ENCODE measurements around the gene DPF3.

Gene DPF3

GRCh38 chr14:72904218-72904617 is 10.3 kb upstream of the DPF3 start:
- DNase-seq: no peak

- DNase-seq: no peak
Measured at GRCh38 chr14:72903716-72904115, 9.8 kb upstream of the DPF3 start.

- no peak for DNase-seq
Measured at GRCh38 chr14:72902801-72903530, 9.1 kb upstream of the DPF3 start.

GRCh38 chr14:72901361-72901760 is 7.5 kb upstream of the DPF3 start:
- DNase-seq: no peak

GRCh38 chr14:72898448-72898847 is 4.5 kb upstream of the DPF3 start:
- no peak for DNase-seq

GRCh38 chr14:72894623-72895378 is 900 bp upstream of the DPF3 start:
- DNase-seq: no peak

- no peak for DNase-seq
Measured at GRCh38 chr14:72894323-72894622, 372 bp upstream of the DPF3 start.

- DNase-seq: peak; percentile 31
Measured at GRCh38 chr14:72892879-72893635, 844 bp downstream of the DPF3 start.

GRCh38 chr14:72892103-72892878 is 1.6 kb downstream of the DPF3 start:
- DNase-seq: peak; percentile 29

GRCh38 chr14:72891666-72892102 is 2.2 kb downstream of the DPF3 start:
- DNase-seq: no peak

- no peak for DNase-seq
Measured at GRCh38 chr14:72889366-72889765, 4.5 kb downstream of the DPF3 start.

GRCh38 chr14:72888636-72889201 is 5.2 kb downstream of the DPF3 start:
- DNase-seq: no peak

- DNase-seq: no peak
Measured at GRCh38 chr14:72888192-72888591, 5.7 kb downstream of the DPF3 start.

- no peak for DNase-seq
Measured at GRCh38 chr14:72887514-72887913, 6.4 kb downstream of the DPF3 start.

- no peak for DNase-seq
Measured at GRCh38 chr14:72884386-72884785, 9.5 kb downstream of the DPF3 start.

- DNase-seq: no peak
Measured at GRCh38 chr14:72883961-72884360, 9.9 kb downstream of the DPF3 start.

- no peak for DNase-seq
Measured at GRCh38 chr14:72883109-72883508, 10.8 kb downstream of the DPF3 start.

GRCh38 chr14:72882463-72882862 is 11.4 kb downstream of the DPF3 start:
- no peak for DNase-seq

GRCh38 chr14:72882047-72882446 is 11.9 kb downstream of the DPF3 start:
- no peak for DNase-seq

GRCh38 chr14:72881543-72881942 is 12.4 kb downstream of the DPF3 start:
- DNase-seq: no peak

- no peak for DNase-seq
Measured at GRCh38 chr14:72880820-72881219, 13.1 kb downstream of the DPF3 start.

- DNase-seq: no peak
Measured at GRCh38 chr14:72880164-72880563, 13.7 kb downstream of the DPF3 start.

GRCh38 chr14:72879431-72879830 is 14.5 kb downstream of the DPF3 start:
- DNase-seq: no peak
